Trophoblast cell (in vitro differentiated cells and primary cell): Measurements from ENCODE around the gene TMIGD2.
A peak's percentile ranks its signal among the peaks of the same experiment; 100 is the strongest.

Source experiments
- DNase-seq, 2 donors: peaks; one replicate each; pipeline ENCODE4 v3.0.0-alpha.2; 2016
- H2AFZ ChIP-seq: 2 replicates; pipeline ENCODE4 v1.6.1; 2013; ENCODE audit warnings: low read length, moderate library complexity, mild to moderate bottlenecking; ENCODE audit not compliant: insufficient read depth, poor library complexity
- H2AK5ac ChIP-seq: 2 replicates; pipeline ENCODE4 v1.6.1; 2013; ENCODE audit warnings: mild to moderate bottlenecking, low read length
- H2BK120ac ChIP-seq: 2 replicates; pipeline ENCODE4 v1.6.1; 2013; ENCODE audit warnings: low read length, mild to moderate bottlenecking, moderate library complexity; ENCODE audit not compliant: insufficient read depth, poor library complexity
- H2BK12ac ChIP-seq: 2 replicates; pipeline ENCODE4 v1.6.1; 2013; ENCODE audit warnings: mild to moderate bottlenecking, low read length, moderate library complexity
- H2BK5ac ChIP-seq: 2 replicates; pipeline ENCODE4 v1.6.1; 2013; ENCODE audit warnings: low read length, low read depth, moderate library complexity, mild to moderate bottlenecking; ENCODE audit not compliant: poor library complexity
- H3K14ac ChIP-seq: 2 replicates; pipeline ENCODE4 v1.6.1; 2013; ENCODE audit warnings: mild to moderate bottlenecking, low read length
- H3K18ac ChIP-seq: 2 replicates; pipeline ENCODE4 v1.6.1; 2013; ENCODE audit warnings: mild to moderate bottlenecking, low read length
- H3K23ac ChIP-seq: 2 replicates; pipeline ENCODE4 v1.6.1; 2013; ENCODE audit warnings: low read length
- H3K27ac ChIP-seq: 2 replicates; pipeline ENCODE4 v1.5.1; 2013; ENCODE audit warnings: low read depth, mild to moderate bottlenecking, inconsistent platforms, low read length, moderate library complexity
- H3K27me3 ChIP-seq: 2 replicates; pipeline ENCODE4 v1.6.1; 2013; ENCODE audit warnings: inconsistent platforms, mild to moderate bottlenecking, low read length, moderate library complexity; ENCODE audit not compliant: insufficient read depth
- H3K36me3 ChIP-seq, 2 experiments: 1 replicate in 1 of 2; 2 replicates in 1 of 2; pipeline ENCODE4 v1.6.1; 2013; ENCODE audit warnings: low read length in 2 of 2, mild to moderate bottlenecking in 2 of 2, moderate library complexity in 1 of 2; ENCODE audit not compliant: insufficient read depth in 2 of 2, control insufficient read depth in 1 of 2
- H3K4ac ChIP-seq: 2 replicates; pipeline ENCODE4 v1.6.1; 2013; ENCODE audit warnings: low read depth, mild to moderate bottlenecking, low read length, moderate library complexity
- H3K4me1 ChIP-seq, 2 experiments: 1 replicate in 1 of 2; 2 replicates in 1 of 2; pipeline ENCODE4 v1.6.1; 2013; ENCODE audit warnings: low read length in 2 of 2, mild to moderate bottlenecking in 2 of 2, moderate library complexity in 1 of 2; ENCODE audit not compliant: insufficient read depth in 2 of 2, control insufficient read depth in 1 of 2
- H3K4me2 ChIP-seq: 2 replicates; pipeline ENCODE4 v1.6.1; 2013; ENCODE audit warnings: inconsistent platforms, mild to moderate bottlenecking, low read length, moderate library complexity
- H3K4me3 ChIP-seq: 2 replicates; pipeline ENCODE4 v1.5.1; 2013; ENCODE audit warnings: mild to moderate bottlenecking, low read depth, low read length, inconsistent platforms
- H3K79me1 ChIP-seq: one replicate; pipeline ENCODE4 v1.6.1; 2013; ENCODE audit warnings: low read length
- H3K79me2 ChIP-seq: 2 replicates; pipeline ENCODE4 v1.6.1; 2013; ENCODE audit warnings: low read length, mild to moderate bottlenecking; ENCODE audit not compliant: control insufficient read depth, insufficient read depth, poor library complexity
- H3K9ac ChIP-seq: 2 replicates; pipeline ENCODE4 v1.6.1; 2013; ENCODE audit warnings: mild to moderate bottlenecking, low read length
- H3K9me3 ChIP-seq: 2 replicates; pipeline ENCODE4 v1.6.1; 2013; ENCODE audit warnings: low read depth, mild to moderate bottlenecking, control low read depth, inconsistent platforms, low read length; ENCODE audit not compliant: insufficient read depth
- H4K12ac ChIP-seq: 2 replicates; pipeline ENCODE4 v1.6.1; 2013; ENCODE audit warnings: low read depth, mild to moderate bottlenecking, low read length, moderate library complexity
- H4K8ac ChIP-seq: 2 replicates; pipeline ENCODE4 v1.6.1; 2013; ENCODE audit warnings: low read depth, mild to moderate bottlenecking, low read length, moderate library complexity
- H4K91ac ChIP-seq: one replicate; pipeline ENCODE4 v1.6.1; 2013; ENCODE audit warnings: low read depth, mild to moderate bottlenecking, low read length, moderate library complexity
- WGBS: extraction: QIAGEN DNeasy Blood & Tissue Kit; methylation state at CpG from one replicate; pipeline ENCODE4 v1.1.7; 2013; ENCODE audit warnings: missing lambda C conversion rate; ENCODE audit not compliant: insufficient read length, insufficient coverage; ENCODE audit errors: extremely low coverage; 5-methylcytosine and 5-hydroxymethylcytosine counted together

Gene TMIGD2

GRCh38 chr19:4268816-4269430 is 33.3 kb downstream of the TMIGD2 start:
- H3K18ac ChIP-seq, result no peak overlapping the region
- no peak overlapping the region for H3K4me2 ChIP-seq
- H2BK120ac ChIP-seq, result no peak overlapping the region
- no peak for DNase-seq
- no peaks in the 10 kb centered on the region for H3K27me3 ChIP-seq
- H3K27ac ChIP-seq, result no peak overlapping the region
- H4K91ac ChIP-seq, result no peak overlapping the region
- H3K23ac ChIP-seq, result no peak overlapping the region
- no peak overlapping the region for H3K14ac ChIP-seq
- no peak overlapping the region for H3K9ac ChIP-seq
- H3K4me1 ChIP-seq, result no peaks in the 10 kb centered on the region
- no peaks in the 10 kb centered on the region for H3K79me2 ChIP-seq
- no peak overlapping the region for H2AK5ac ChIP-seq
- no CpG with 5 or more reads among the region's 13 CpGs for WGBS
- H3K9me3 ChIP-seq, result peaks cover 1% of the 10 kb centered on the region
- no peaks in the 10 kb centered on the region for H3K79me1 ChIP-seq
- H2BK5ac ChIP-seq, result no peak overlapping the region
- no peak overlapping the region for H3K4ac ChIP-seq
- H2AFZ ChIP-seq, result no peak overlapping the region
- H2BK12ac ChIP-seq, result no peak overlapping the region
- no peak overlapping the region for H4K8ac ChIP-seq
- peaks cover 11 to 17% of the 10 kb centered on the region in 2 experiments for H3K36me3 ChIP-seq
- no peak overlapping the region for H4K12ac ChIP-seq
- H3K4me3 ChIP-seq, result no peak overlapping the region

GRCh38 chr19:4267901-4268815 is 34.0 kb downstream of the TMIGD2 start:
- Histone ChIP-seq H3K4me2 (no peak overlapping the region), H3K14ac (no peak overlapping the region), H2BK5ac (no peak overlapping the region), H2BK12ac (no peak overlapping the region), H2AFZ (no peak overlapping the region), H4K91ac (no peak overlapping the region), H3K18ac (no peak overlapping the region), H3K79me2 (no peaks in the 10 kb centered on the region), H3K36me3 (peaks cover 15 to 18% of the 10 kb centered on the region in 2 experiments), H3K4me3 (no peak overlapping the region), H3K79me1 (no peaks in the 10 kb centered on the region), H3K4ac (no peak overlapping the region), H3K4me1 (no peaks in the 10 kb centered on the region), H3K9me3 (peaks cover 1% of the 10 kb centered on the region), H3K23ac (no peak overlapping the region), H3K27me3 (no peaks in the 10 kb centered on the region), H3K9ac (no peak overlapping the region), H4K8ac (no peak overlapping the region), H4K12ac (no peak overlapping the region), H3K27ac (no peak overlapping the region), H2AK5ac (no peak overlapping the region), H2BK120ac (no peak overlapping the region)
- no peak for DNase-seq
- no CpG with 5 or more reads among the region's 30 CpGs for WGBS

GRCh38 chr19:4267101-4267900 is 34.9 kb downstream of the TMIGD2 start:
- Histone ChIP-seq H3K36me3 (peaks cover 17 to 21% of the 10 kb centered on the region in 2 experiments), H3K4ac (no peak overlapping the region), H3K9me3 (peaks cover 1% of the 10 kb centered on the region), H3K9ac (no peak overlapping the region), H4K8ac (no peak overlapping the region), H4K91ac (no peak overlapping the region), H2BK12ac (no peak overlapping the region), H3K79me1 (no peaks in the 10 kb centered on the region), H3K79me2 (no peaks in the 10 kb centered on the region), H4K12ac (no peak overlapping the region), H2AK5ac (no peak overlapping the region), H3K18ac (no peak overlapping the region), H2BK5ac (no peak overlapping the region), H3K27me3 (no peaks in the 10 kb centered on the region), H3K4me2 (no peak overlapping the region), H3K4me1 (no peaks in the 10 kb centered on the region), H3K14ac (no peak overlapping the region), H3K23ac (no peak overlapping the region), H3K4me3 (no peak overlapping the region), H2AFZ (no peak overlapping the region), H3K27ac (no peak overlapping the region), H2BK120ac (no peak overlapping the region)
- WGBS, result no CpG with 5 or more reads among the region's 21 CpGs
- peak; percentile 66 to 82 for DNase-seq

- Histone ChIP-seq H3K27ac (no peak overlapping the region), H3K23ac (no peak overlapping the region), H3K9me3 (peaks cover 1% of the 10 kb centered on the region), H3K4me2 (no peak overlapping the region), H3K18ac (no peak overlapping the region), H2BK120ac (no peak overlapping the region), H3K27me3 (no peaks in the 10 kb centered on the region), H3K79me1 (no peaks in the 10 kb centered on the region), H2AFZ (no peak overlapping the region), H2BK12ac (no peak overlapping the region), H3K79me2 (no peaks in the 10 kb centered on the region), H3K4ac (no peak overlapping the region), H3K14ac (no peak overlapping the region), H2BK5ac (no peak overlapping the region), H3K4me1 (no peaks in the 10 kb centered on the region), H4K8ac (no peak overlapping the region), H4K91ac (no peak overlapping the region), H4K12ac (no peak overlapping the region), H2AK5ac (no peak overlapping the region), H3K4me3 (peak overlapping the region; percentile 13), H3K9ac (no peak overlapping the region), H3K36me3 (peaks cover 15 to 23% of the 10 kb centered on the region in 2 experiments)
- WGBS, result no CpG with 5 or more reads among the region's 18 CpGs
- DNase-seq, result no peak
Measured at GRCh38 chr19:4266253-4267000, 35.8 kb downstream of the TMIGD2 start.
